ENCODE measurements around the gene TEX36. TPM values are rescaled to one million over a fixed set of nuclear protein-coding genes. Genes with fewer than 3 reads are reported as not detected.

Gene TEX36
- not detected in 2 replicates for total RNA-seq (2021)
- long read RNA-seq: 0 reads

GRCh38 chr10:125683063-125683462, at the start of gene TEX36:
Gene TEX36, minus strand, starts transcription at chr10:125683163. Its CDS starts 174 bp downstream, at chr10:125682989.
- no peaks in the 10 kb centered on the region for H3K23me2 ChIP-seq (ENCODE audit: insufficient read length, low read depth, low read length, poor library complexity, severe bottlenecking)
- H3K79me1 ChIP-seq (ENCODE audit: insufficient read depth, low read depth, low read length, poor library complexity, severe bottlenecking): no peaks in the 10 kb centered on the region
- H2AFZ ChIP-seq (ENCODE audit: low read length): no peak within 1 kb of the TSS
- no peak within 1 kb of the TSS for H3K9ac ChIP-seq (ENCODE audit: extremely low read depth, insufficient read length, low read length)
- no peak within 1 kb of the TSS for H3K23ac ChIP-seq (ENCODE audit: insufficient read length, low read depth, low read length)
- H3K4me3 Mint-ChIP-seq: no peak within 1 kb of the TSS
- H4K91ac ChIP-seq (ENCODE audit: insufficient read length, low read depth, low read length): no peak within 1 kb of the TSS
- no peaks in the 10 kb centered on the region; the same call in none of the 2 replicates for H3K27me3 Mint-ChIP-seq (ENCODE audit: low read depth)
- no peaks in the 10 kb centered on the region for H3K36me3 Mint-ChIP-seq (ENCODE audit: insufficient read depth in 1 of 3, low read depth in 3 of 3)
- H2BK5ac ChIP-seq (ENCODE audit: insufficient read length, low read length): no peak within 1 kb of the TSS
- no peak within 1 kb of the TSS for H3T11ph ChIP-seq (ENCODE audit: low read length)
- no peak within 1 kb of the TSS for H3K4me2 ChIP-seq (ENCODE audit: insufficient read depth, insufficient read length, low read length)
- H2AK5ac ChIP-seq (ENCODE audit: insufficient read length, low read length): no peak within 1 kb of the TSS
- no peaks in the 10 kb centered on the region for H3K27me3 ChIP-seq (ENCODE audit: insufficient read depth, low read length)
- no peak within 1 kb of the TSS for H3K27ac ChIP-seq (ENCODE audit: insufficient read length, low read depth, low read length)
- H3K79me2 ChIP-seq (ENCODE audit: insufficient read depth, low read length): no peaks in the 10 kb centered on the region
- no peaks in the 10 kb centered on the region; a peak in 1 of 5 replicates for H3K9me3 Mint-ChIP-seq
- H3K9me3 ChIP-seq (ENCODE audit: control insufficient read depth, low read depth, low read length): no peaks in the 10 kb centered on the region
- H4K5ac ChIP-seq (ENCODE audit: insufficient read length, low read depth, low read length): no peak within 1 kb of the TSS
- H4K8ac ChIP-seq (replicated peaks; ENCODE audit: insufficient read length, low read depth, low read length): no peak within 1 kb of the TSS
- no peaks in the 10 kb centered on the region for H3K4me1 Mint-ChIP-seq
- no peaks in the 10 kb centered on the region for H3K4me1 ChIP-seq (ENCODE audit: insufficient read depth, low read length)
- H2BK12ac ChIP-seq (ENCODE audit: insufficient read length, low read depth, low read length): no peak within 1 kb of the TSS
- H2BK120ac ChIP-seq (ENCODE audit: low read depth, low read length, poor library complexity, severe bottlenecking): no peak within 1 kb of the TSS
- WGBS (ENCODE audit: extremely low coverage, insufficient read length, low lambda C conversion rate): no CpG with 5 or more reads among the region's 3 CpGs
- TF ChIP-seq CTCF (conservative IDR thresholded peaks at IDR 0.05): no peak
- DNase-seq: no peak
- no peak within 1 kb of the TSS; a peak in 1 of 7 replicates for H3K27ac Mint-ChIP-seq
- H4K20me1 ChIP-seq (ENCODE audit: control insufficient read depth, insufficient read depth, insufficient read length): no peaks in the 10 kb centered on the region
- no peak within 1 kb of the TSS for H3K14ac ChIP-seq (ENCODE audit: insufficient read depth, low read length)
- no peak within 1 kb of the TSS for H2BK20ac ChIP-seq (ENCODE audit: low read depth, low read length, poor library complexity, severe bottlenecking)
- no peak within 1 kb of the TSS for H3K56ac ChIP-seq (ENCODE audit: insufficient read length, low read depth, low read length)
- no peak within 1 kb of the TSS for H2BK15ac ChIP-seq (ENCODE audit: low read depth, low read length)
- no peak within 1 kb of the TSS for H3K4ac ChIP-seq (ENCODE audit: low read depth, low read length)
- no peak within 1 kb of the TSS for H3K18ac ChIP-seq (ENCODE audit: insufficient read length, low read depth, low read length)
